Adrenal gland (tissue), 12 donors: ENCODE data around the gene LTF. TPM values are rescaled to one million over a fixed set of nuclear protein-coding genes. Genes with fewer than 3 reads are reported as not detected.

Experiments
- DNase-seq, 7 donors: peaks; one replicate each; pipeline ENCODE4 v3.0.0-alpha.2; 2019 to 2020
- H3K27ac ChIP-seq, 5 donors: fragments of 200-600 bp; sonication (generic) in 4 of 5; 1 replicate in 3 of 5; 2 replicates in 2 of 5; pipeline versions ENCODE4 v1.5.1 to v1.8.0; 2016 to 2020; ENCODE audit warnings: mild to moderate bottlenecking in 1 of 5
- H3K27me3 ChIP-seq: fragments of 200-600 bp; 2 replicates; pipeline ENCODE4 v1.8.0; 2021
- H3K36me3 ChIP-seq, 2 donors: fragments of 200-600 bp; replicated peaks in 1 of 2; 1 replicate in 1 of 2; 2 replicates in 1 of 2; pipeline versions ENCODE4 v1.5.1 to v1.8.0; 2018 to 2022
- H3K4me1 ChIP-seq, 2 donors: fragments of 200-600 bp; replicated peaks in 1 of 2; 1 replicate in 1 of 2; 2 replicates in 1 of 2; pipeline versions ENCODE4 v1.5.1 to v1.8.0; 2018 to 2021
- H3K4me3 ChIP-seq, 4 donors: fragments of 200-600 bp; sonication (generic) in 3 of 4; one replicate each; pipeline ENCODE4 v1.5.1; 2016 to 2018
- H3K9me3 ChIP-seq, 3 donors: fragments of 200-600 bp; sonication (generic) in 1 of 3; replicated peaks in 1 of 3; 1 replicate in 2 of 3; 2 replicates in 1 of 3; pipeline versions ENCODE4 v1.5.1 to v1.8.0; 2016 to 2021
- POLR2A ChIP-seq, 2 donors: fragments of 450-650 bp; IDR thresholded peaks; one replicate each; pipeline ENCODE4 v1.6.1; 2017; ENCODE audit warnings: antibody characterized with exemption in 2 of 2, mild to moderate bottlenecking in 2 of 2, moderate library complexity in 1 of 2
- WGBS, 4 donors: extraction: QIAGEN DNeasy Blood & Tissue Kit in 2 of 4; methylation state at CpG; one replicate each; pipeline versions ENCODE4 v1.1.5 to v1.1.7; 2013 to 2017; 5-methylcytosine and 5-hydroxymethylcytosine counted together
- intact Hi-C, 2 donors: fragments of 100-400 bp; cut with DNase I; formaldehyde crosslinking; loops; one replicate each; pipeline versions ENCODE4 v1.14.1 to v1.15.0; 2022 to 2023
- polyA plus RNA-seq, 3 donors: library from polyadenylated mRNA; stranded (reverse); fragments of 200-250 nt in 2 of 3; fragments of 350-450 nt in 1 of 3; fragmentation: Illumina TruSeq in 1 of 3; extraction: RNeasy Lipid Tissue Mini Kit (QIAGEN cat#74804) in 1 of 3; gene quantifications; one replicate each; pipeline ENCODE4 v1.2.3, GENCODE V29; 2013 to 2014
- total RNA-seq, 9 donors: library from RNA; depleted of rRNA in 4 of 9; stranded (reverse); fragments of >200 nt in 4 of 9; fragments of 120-200 nt in 1 of 9; fragmentation: NEBNext Ultra II Directional in 1 of 9; extraction: Animal tissue kit (Norgen Biotek cat#: 25700) in 1 of 9; gene quantifications; one replicate each; pipeline versions ENCODE4 v1.1.0 to v1.2.4, GENCODE V29; 2013 to 2023
- TF ChIP-seq, protein P1 (sequence below), 6 experiments: fragments of 450-650 bp in 4 of 6; fragments of 200-600 bp in 2 of 6; sonication (generic) in 1 of 6; IDR thresholded peaks; 1 replicate in 5 of 6; 2 replicates in 1 of 6; pipeline versions ENCODE4 v1.5.1 to v1.8.0; 2016 to 2021; ENCODE audit warnings: antibody characterized with exemption in 6 of 6, mild to moderate bottlenecking in 2 of 6, moderate library complexity in 1 of 6
- donor health status: healthy with polysubstance abuse.
- donor health status: Bipolar disorder and iron deficiency.
- donor health status: DM: yes; HTN: yes; CAD: no.
- donor health status: DM: no; HTN: no; CAD: no.
- donor health status: DM: no; HTN: no; CAD: no.
- donor health status: DM: yes; HTN: yes; CAD: no.

LTF gene
- total and polyA plus RNA-seq, 12 donors, result 0.50 to 3.7 (median 1.6) TPM

DNA sequence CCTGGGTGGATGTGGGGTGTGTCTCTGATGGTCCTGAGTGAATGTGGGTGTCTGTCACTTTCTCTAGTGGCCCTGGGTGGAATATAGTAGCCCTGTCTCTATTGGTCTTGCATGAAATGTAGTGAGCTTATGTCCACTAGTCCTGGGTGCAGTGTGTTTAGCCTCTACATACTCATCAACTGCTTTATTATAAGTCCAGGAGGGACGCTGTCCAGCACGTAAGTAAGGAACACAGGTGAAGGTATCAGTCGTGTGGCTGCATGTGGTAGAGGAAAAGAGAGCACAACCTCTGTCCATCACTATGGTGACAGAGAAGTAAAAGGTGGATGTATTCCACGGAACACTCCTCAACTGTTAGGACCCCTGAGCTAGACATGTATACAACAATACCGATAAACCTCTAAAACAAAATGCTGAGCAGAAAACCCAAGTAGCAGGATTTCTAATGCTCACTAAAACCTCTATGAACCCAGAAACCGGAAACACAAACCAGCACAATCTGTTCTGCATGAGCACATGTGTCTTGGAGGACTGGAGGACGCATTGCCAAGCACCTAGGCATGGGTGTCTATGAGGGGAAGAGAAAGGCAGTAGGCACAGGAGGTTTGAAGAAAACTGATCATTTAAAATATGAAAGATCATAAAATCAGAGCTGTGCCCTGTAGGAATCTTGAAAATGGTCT lies 11.0 kb downstream of the LTF start:
- Histone ChIP-seq H3K36me3 (no peaks in the 10 kb centered on the region), H3K27me3 (peaks cover 6% of the 10 kb centered on the region), H3K9me3 (no peaks in the 10 kb centered on the region), H3K4me3 (no peak overlapping the region), H3K27ac (no peak overlapping the region), H3K4me1 (no peaks in the 10 kb centered on the region)
- no peak for DNase-seq
- 66 to 75% (median 75%) methylated on average over 7 of the region's 7 CpGs for WGBS, 4 donors
- intact Hi-C loops, result no loop called here
- TF ChIP-seq, protein P1, sequence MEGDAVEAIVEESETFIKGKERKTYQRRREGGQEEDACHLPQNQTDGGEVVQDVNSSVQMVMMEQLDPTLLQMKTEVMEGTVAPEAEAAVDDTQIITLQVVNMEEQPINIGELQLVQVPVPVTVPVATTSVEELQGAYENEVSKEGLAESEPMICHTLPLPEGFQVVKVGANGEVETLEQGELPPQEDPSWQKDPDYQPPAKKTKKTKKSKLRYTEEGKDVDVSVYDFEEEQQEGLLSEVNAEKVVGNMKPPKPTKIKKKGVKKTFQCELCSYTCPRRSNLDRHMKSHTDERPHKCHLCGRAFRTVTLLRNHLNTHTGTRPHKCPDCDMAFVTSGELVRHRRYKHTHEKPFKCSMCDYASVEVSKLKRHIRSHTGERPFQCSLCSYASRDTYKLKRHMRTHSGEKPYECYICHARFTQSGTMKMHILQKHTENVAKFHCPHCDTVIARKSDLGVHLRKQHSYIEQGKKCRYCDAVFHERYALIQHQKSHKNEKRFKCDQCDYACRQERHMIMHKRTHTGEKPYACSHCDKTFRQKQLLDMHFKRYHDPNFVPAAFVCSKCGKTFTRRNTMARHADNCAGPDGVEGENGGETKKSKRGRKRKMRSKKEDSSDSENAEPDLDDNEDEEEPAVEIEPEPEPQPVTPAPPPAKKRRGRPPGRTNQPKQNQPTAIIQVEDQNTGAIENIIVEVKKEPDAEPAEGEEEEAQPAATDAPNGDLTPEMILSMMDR (IDR thresholded peaks at IDR 0.05), result no peak
- no peak for TF ChIP-seq POLR2A (IDR thresholded peaks at IDR 0.05)

DNA sequence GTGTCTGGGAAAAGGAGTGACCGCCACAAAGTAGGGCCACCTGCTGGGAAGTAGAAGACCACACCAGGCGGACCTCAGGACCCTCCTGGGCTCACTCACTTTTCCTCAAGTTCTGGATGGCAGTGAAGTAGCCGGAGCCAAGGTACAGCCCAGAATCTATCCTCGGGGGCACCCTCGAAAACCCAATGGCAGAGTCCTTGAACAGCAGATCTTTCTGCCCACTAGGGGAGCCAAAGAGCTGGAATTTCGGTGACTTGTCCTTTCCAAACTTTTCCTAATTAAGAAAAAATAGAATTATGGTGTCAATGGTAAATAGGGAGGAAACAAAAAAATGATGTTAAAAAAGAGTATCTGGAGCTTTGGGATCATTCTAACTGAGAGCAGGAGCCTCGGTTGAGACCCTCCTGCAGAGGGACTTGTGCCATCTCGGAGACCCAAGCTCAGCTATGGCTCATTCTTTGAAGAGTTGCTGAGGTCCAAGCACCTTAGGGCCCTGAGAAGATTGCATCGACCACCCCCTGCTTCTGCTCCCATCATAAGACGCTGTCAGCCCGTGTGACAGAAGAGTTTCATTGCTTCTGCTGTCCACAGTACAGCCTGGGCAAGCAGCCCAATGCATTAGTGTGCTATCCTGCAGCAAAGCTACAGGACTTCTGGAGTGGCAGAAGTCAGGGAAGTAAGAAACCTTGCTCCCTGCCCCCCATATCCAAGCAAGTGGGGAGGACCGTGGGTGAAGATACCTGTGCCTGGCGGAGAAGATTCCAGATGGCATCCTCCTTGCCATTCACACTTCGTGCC lies 14.8 kb downstream of the LTF start:
- no peaks in the 10 kb centered on the region for H3K4me1 ChIP-seq
- no peaks in the 10 kb centered on the region for H3K36me3 ChIP-seq
- WGBS, 4 donors, result 62 to 69% (median 65%) methylated on average over 14 of the region's 14 CpGs
- no peaks in the 10 kb centered on the region for H3K9me3 ChIP-seq
- H3K4me3 ChIP-seq, result no peak overlapping the region
- DNase-seq, result no peak
- TF ChIP-seq, protein P1 (IDR thresholded peaks at IDR 0.05), result peak in 5 of 6 experiments; percentile 14 to 38 (median 28)
- no peak for TF ChIP-seq POLR2A (IDR thresholded peaks at IDR 0.05)
- intact Hi-C loops, result no loop called here
- H3K27ac ChIP-seq, result no peak overlapping the region
- peaks cover 6% of the 10 kb centered on the region for H3K27me3 ChIP-seq

DNA sequence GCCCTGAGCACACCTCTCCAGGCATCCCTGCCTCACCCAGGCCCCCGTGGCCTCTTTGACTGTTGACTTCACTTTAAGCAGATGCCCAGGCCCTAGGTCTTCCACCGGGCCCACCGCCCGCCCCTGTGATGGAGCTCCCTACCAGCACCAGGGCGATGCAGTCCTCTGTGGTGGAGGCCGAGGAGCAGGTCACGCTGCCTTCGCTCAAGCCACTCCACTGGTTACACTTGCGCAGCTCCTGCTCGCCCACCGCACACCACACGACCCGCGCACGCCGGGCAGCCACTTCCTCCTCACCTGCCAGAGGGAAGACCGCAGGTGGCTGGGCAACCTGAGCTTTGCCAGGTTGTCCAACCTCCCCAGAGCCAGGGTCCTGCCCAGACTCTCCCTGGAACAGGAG lies 16.0 kb downstream of the LTF start:
- H3K27me3 ChIP-seq, result peaks cover 6% of the 10 kb centered on the region
- no peak overlapping the region for H3K27ac ChIP-seq
- no peaks in the 10 kb centered on the region for H3K36me3 ChIP-seq
- no peak overlapping the region for H3K4me3 ChIP-seq
- intact Hi-C loops, result no loop called here
- no peaks in the 10 kb centered on the region for H3K9me3 ChIP-seq
- TF ChIP-seq, protein P1 (IDR thresholded peaks at IDR 0.05), result no peak
- TF ChIP-seq POLR2A (IDR thresholded peaks at IDR 0.05), result no peak
- no peak for DNase-seq
- H3K4me1 ChIP-seq, result no peaks in the 10 kb centered on the region
- WGBS, 4 donors, result 88 to 96% (median 92%) methylated on average over 12 to 17 of the region's 17 CpGs

DNA sequence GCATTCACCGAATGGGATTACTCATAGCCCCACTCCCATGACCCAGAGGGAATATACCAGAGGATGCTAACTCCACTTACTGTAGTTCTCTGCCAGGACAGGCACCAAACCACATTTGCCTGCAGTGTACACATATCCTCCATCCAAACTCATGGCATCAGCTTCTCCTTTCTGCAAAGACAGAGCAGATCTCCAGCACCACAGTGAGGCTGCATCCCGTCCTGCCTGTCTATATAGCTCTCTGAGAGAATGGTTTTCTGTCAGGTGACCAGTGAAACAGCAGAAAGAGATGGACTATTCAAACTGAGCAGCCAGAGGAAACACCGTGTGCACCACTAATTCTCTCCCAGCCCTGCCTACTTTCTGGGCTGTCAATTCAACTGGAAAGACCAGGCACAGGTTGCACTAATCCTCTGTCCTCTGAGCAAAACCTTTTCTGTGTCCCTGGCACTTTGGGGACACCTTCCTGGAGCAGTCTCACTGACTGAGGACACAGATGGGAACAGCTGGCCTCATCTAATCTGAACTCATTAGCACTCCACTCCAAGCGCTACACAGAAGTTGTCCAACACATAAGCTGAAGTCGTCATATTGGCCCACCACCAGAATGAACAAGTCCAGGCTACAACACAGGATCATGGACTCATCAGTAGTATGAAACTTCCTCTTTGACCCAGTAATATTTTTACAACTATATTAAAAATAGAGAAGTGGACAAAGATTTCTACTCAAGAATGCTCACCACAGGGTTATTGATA lies 17.3 kb downstream of the LTF start:
- no peak overlapping the region for H3K27ac ChIP-seq
- DNase-seq, result no peak
- no peaks in the 10 kb centered on the region for H3K9me3 ChIP-seq
- intact Hi-C loops, result no loop called here
- H3K4me1 ChIP-seq, result no peaks in the 10 kb centered on the region
- TF ChIP-seq, protein P1 (IDR thresholded peaks at IDR 0.05), result no peak
- TF ChIP-seq POLR2A (IDR thresholded peaks at IDR 0.05), result no peak
- H3K4me3 ChIP-seq, result no peak overlapping the region
- 62 to 71% (median 68%) methylated on average over 5 of the region's 5 CpGs for WGBS, 4 donors
- no peaks in the 10 kb centered on the region for H3K36me3 ChIP-seq
- H3K27me3 ChIP-seq, result peaks cover 6% of the 10 kb centered on the region
